A673 (cell line): ENCODE results near the gene IQGAP2.

ENCODE experiments used
- EZH2 ChIP-seq: fragments of 200-600 bp; sonication (generic); IDR thresholded peaks from 2 replicates; pipeline ENCODE4 v1.6.1; 2017; ENCODE audit warnings: borderline replicate concordance, low read depth, mild to moderate bottlenecking, mixed read lengths, antibody characterized with exemption, low read length; ENCODE audit not compliant: poor library complexity, severe bottlenecking
- TF ChIP-seq, protein P1 (sequence below): fragments of 300-800, 200-600 bp; sonication (generic); conservative IDR thresholded peaks from 2 replicates; pipeline ENCODE4 v1.5.1; 2017; ENCODE audit warnings: low read depth, mild to moderate bottlenecking, antibody characterized with exemption, low read length, moderate library complexity, mixed read lengths

DNA sequence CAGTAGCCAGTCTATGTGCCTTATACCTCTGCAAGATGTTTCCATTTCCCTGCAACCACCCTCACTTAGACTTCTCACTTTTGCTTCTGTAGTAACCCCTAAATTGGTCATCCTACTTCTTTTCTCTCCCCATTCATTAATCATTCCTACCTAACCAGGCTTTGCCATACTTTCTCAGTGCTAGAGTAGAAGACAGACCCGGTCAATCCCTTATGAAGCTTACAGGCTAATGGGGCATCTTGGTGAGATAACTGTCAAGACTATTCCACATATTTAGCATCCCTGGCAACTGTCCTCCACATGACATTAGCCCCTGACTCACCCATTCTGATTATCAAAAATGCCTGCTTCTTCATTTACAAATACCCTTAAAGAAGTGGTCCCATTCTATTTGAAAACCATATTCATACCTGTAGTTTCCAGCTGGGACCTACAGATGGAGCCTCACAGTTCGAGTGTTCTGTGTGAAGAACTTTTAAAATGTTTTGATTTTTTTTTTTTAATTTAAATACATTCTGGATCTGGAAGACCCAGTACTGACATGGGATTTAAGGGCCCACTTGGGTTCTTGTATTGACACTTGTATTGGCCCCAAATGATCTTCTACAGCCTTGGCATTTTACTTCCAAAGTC lies 199.1 kb downstream of the IQGAP2 start:
- TF ChIP-seq, protein P1, sequence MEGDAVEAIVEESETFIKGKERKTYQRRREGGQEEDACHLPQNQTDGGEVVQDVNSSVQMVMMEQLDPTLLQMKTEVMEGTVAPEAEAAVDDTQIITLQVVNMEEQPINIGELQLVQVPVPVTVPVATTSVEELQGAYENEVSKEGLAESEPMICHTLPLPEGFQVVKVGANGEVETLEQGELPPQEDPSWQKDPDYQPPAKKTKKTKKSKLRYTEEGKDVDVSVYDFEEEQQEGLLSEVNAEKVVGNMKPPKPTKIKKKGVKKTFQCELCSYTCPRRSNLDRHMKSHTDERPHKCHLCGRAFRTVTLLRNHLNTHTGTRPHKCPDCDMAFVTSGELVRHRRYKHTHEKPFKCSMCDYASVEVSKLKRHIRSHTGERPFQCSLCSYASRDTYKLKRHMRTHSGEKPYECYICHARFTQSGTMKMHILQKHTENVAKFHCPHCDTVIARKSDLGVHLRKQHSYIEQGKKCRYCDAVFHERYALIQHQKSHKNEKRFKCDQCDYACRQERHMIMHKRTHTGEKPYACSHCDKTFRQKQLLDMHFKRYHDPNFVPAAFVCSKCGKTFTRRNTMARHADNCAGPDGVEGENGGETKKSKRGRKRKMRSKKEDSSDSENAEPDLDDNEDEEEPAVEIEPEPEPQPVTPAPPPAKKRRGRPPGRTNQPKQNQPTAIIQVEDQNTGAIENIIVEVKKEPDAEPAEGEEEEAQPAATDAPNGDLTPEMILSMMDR: peak; percentile 62
- no peak for TF ChIP-seq EZH2
